CD8-positive, alpha-beta memory T cell (primary cell): ENCODE results near the gene RAB30. TPM values are rescaled to one million over a fixed set of nuclear protein-coding genes. Genes with fewer than 3 reads are reported as not detected.
A peak's percentile ranks its signal among the peaks of the same experiment; 100 is the strongest.

Experiments used
- CTCF ChIA-PET: fragments of 350-600 bp; sonication (Branson Sonifier 250); formaldehyde crosslinking; loops from one replicate; lab custom pipeline; 2021; ENCODE audit warnings: antibody characterized with exemption; lab: Charles Lee
- POLR2A ChIA-PET: fragments of 350-600 bp; sonication (Branson Sonifier 250); formaldehyde crosslinking; loops from one replicate; lab custom pipeline; 2021; ENCODE audit warnings: antibody characterized with exemption; lab: Charles Lee
- DNase-seq, 5 donors: peaks; one replicate each; pipeline versions ENCODE4 v3.0.0 to v3.0.0-alpha.2; 2020 to 2022; ENCODE audit warnings: mixed read lengths in 1 of 5
- H3K27ac ChIP-seq: one replicate; pipeline ENCODE4 v1.7.0; 2013; ENCODE audit warnings: low read depth, mild to moderate bottlenecking, low read length, moderate library complexity
- H3K27me3 ChIP-seq: 2 replicates; pipeline ENCODE4 v1.7.0; 2013; ENCODE audit warnings: low read length, mild to moderate bottlenecking; ENCODE audit not compliant: insufficient read depth, poor library complexity, severe bottlenecking
- H3K36me3 ChIP-seq: 2 replicates; pipeline ENCODE4 v1.7.0; 2013; ENCODE audit warnings: mild to moderate bottlenecking, low read length, moderate library complexity; ENCODE audit not compliant: insufficient read depth
- H3K4me1 ChIP-seq: 2 replicates; pipeline ENCODE4 v1.7.0; 2013; ENCODE audit warnings: mild to moderate bottlenecking, low read length, moderate library complexity; ENCODE audit not compliant: insufficient read depth
- H3K4me3 ChIP-seq: 2 replicates; pipeline ENCODE4 v1.7.0; 2013; ENCODE audit warnings: mild to moderate bottlenecking, low read length
- H3K9me3 ChIP-seq: 2 replicates; pipeline ENCODE4 v1.7.0; 2013; ENCODE audit warnings: mild to moderate bottlenecking, low read length
- H3K27ac Mint-ChIP-seq, 8 donors: one replicate each; pipeline ENCODE4 v1.8.0; 2020 to 2021; ENCODE audit warnings: mixed read lengths in 8 of 8, mild to moderate bottlenecking in 6 of 8, inconsistent platforms in 3 of 8, moderate library complexity in 3 of 8
- H3K27me3 Mint-ChIP-seq, 2 donors: one replicate each; pipeline ENCODE4 v1.8.0; 2020 to 2021; ENCODE audit warnings: mixed read lengths in 2 of 2, mild to moderate bottlenecking in 1 of 2, moderate library complexity in 1 of 2
- H3K36me3 Mint-ChIP-seq, 3 donors: one replicate each; pipeline ENCODE4 v1.8.0; 2020 to 2021; ENCODE audit warnings: mixed read lengths in 3 of 3, inconsistent platforms in 1 of 3, mild to moderate bottlenecking in 1 of 3
- H3K4me1 Mint-ChIP-seq, 3 donors: one replicate each; pipeline ENCODE4 v1.8.0; 2020 to 2021; ENCODE audit warnings: mixed read lengths in 3 of 3, inconsistent platforms in 1 of 3, mild to moderate bottlenecking in 1 of 3
- H3K4me3 Mint-ChIP-seq, 7 donors: one replicate each; pipeline ENCODE4 v1.8.0; 2020 to 2021; ENCODE audit warnings: mixed read lengths in 7 of 7, mild to moderate bottlenecking in 6 of 7, moderate library complexity in 4 of 7, inconsistent platforms in 2 of 7
- H3K9me3 Mint-ChIP-seq, 5 donors: one replicate each; pipeline ENCODE4 v1.8.0; 2020 to 2022; ENCODE audit warnings: mixed read lengths in 5 of 5, mild to moderate bottlenecking in 3 of 5, moderate library complexity in 2 of 5, inconsistent platforms in 1 of 5
- polyA plus RNA-seq: library from polyadenylated mRNA; unstranded; fragments of 300-500 nt; fragmentation: Illumina TruSeq; gene quantifications from one replicate; pipeline ENCODE4 v1.2.3, GENCODE V29; 2021
- total RNA-seq, 2 experiments: library from RNA; stranded (reverse); gene quantifications; one replicate each; pipeline ENCODE4 v1.2.3, GENCODE V29; 2021

Gene RAB30
- total and polyA plus RNA-seq, 3 experiments from 2014 or later, result 5.1 to 17.1 (median 15.7) TPM

GRCh38 chr11:83112886-83113285, 41.2 kb upstream of the RAB30 start:
- peaks cover 27 to 41% (median 30%) of the 10 kb centered on the region in 3 donors for H3K4me1 Mint-ChIP-seq
- H3K36me3 ChIP-seq, result no peaks in the 10 kb centered on the region
- CTCF ChIA-PET, result no interaction called here
- no peaks in the 10 kb centered on the region for H3K27me3 Mint-ChIP-seq
- no peaks in the 10 kb centered on the region for H3K27me3 ChIP-seq
- H3K4me3 Mint-ChIP-seq, result no peak overlapping the region
- H3K9me3 Mint-ChIP-seq, result no peaks in the 10 kb centered on the region
- H3K27ac Mint-ChIP-seq, result no peak overlapping the region
- DNase-seq, result no peak
- POLR2A ChIA-PET, result interaction anchor here (0.7 kb wide), 1 partner anchor 43 kb away, joined by 6 read pairs; no protein-coding TSS in a partner anchor
- peaks cover 26% of the 10 kb centered on the region for H3K4me1 ChIP-seq
- H3K36me3 Mint-ChIP-seq, result peaks cover 0 to 7% (median 2%) of the 10 kb centered on the region in 3 donors
- no peak overlapping the region for H3K27ac ChIP-seq
- H3K4me3 ChIP-seq, result no peak overlapping the region
- H3K9me3 ChIP-seq, result no peaks in the 10 kb centered on the region

- CTCF ChIA-PET, result interaction anchor here (1.4 kb wide), 1 partner anchor 11 kb away, joined by 6 read pairs; no protein-coding TSS in a partner anchor
- H3K27ac Mint-ChIP-seq, result no peak overlapping the region
- peaks cover 0 to 6% (median 0%) of the 10 kb centered on the region in 3 donors for H3K36me3 Mint-ChIP-seq
- H3K27me3 Mint-ChIP-seq, result peaks cover 0 to 5% of the 10 kb centered on the region in 2 donors
- no peak overlapping the region for H3K4me3 Mint-ChIP-seq
- Histone ChIP-seq H3K4me1 (no peaks in the 10 kb centered on the region), H3K36me3 (no peaks in the 10 kb centered on the region), H3K27me3 (no peaks in the 10 kb centered on the region), H3K4me3 (no peak overlapping the region), H3K9me3 (no peaks in the 10 kb centered on the region), H3K27ac (no peak overlapping the region)
- H3K9me3 Mint-ChIP-seq, result no peaks in the 10 kb centered on the region
- H3K4me1 Mint-ChIP-seq, result no peaks in the 10 kb centered on the region
- no peak for DNase-seq
- POLR2A ChIA-PET, result interaction anchor here (0.5 kb wide), 1 partner anchor 12 kb away, joined by 7 read pairs; no protein-coding TSS in a partner anchor
Observed at GRCh38 chr11:83105168-83105567, 33.5 kb upstream of the RAB30 start.

- Histone ChIP-seq H3K4me3 (no peak overlapping the region), H3K36me3 (no peaks in the 10 kb centered on the region), H3K4me1 (no peaks in the 10 kb centered on the region), H3K27ac (no peak overlapping the region), H3K27me3 (no peaks in the 10 kb centered on the region), H3K9me3 (no peaks in the 10 kb centered on the region)
- ChIA-PET CTCF (no interaction called here), POLR2A (no interaction called here)
- Mint-ChIP-seq H3K4me3 (no peak overlapping the region), H3K9me3 (no peaks in the 10 kb centered on the region), H3K27ac (no peak overlapping the region), H3K36me3 (peaks cover 0 to 6% (median 0%) of the 10 kb centered on the region in 3 donors), H3K4me1 (no peaks in the 10 kb centered on the region), H3K27me3 (peaks cover 0 to 5% of the 10 kb centered on the region in 2 donors)
- no peak for DNase-seq
Observed at GRCh38 chr11:83102834-83103233, 31.1 kb upstream of the RAB30 start.

GRCh38 chr11:83097429-83098075, 25.9 kb upstream of the RAB30 start:
- Mint-ChIP-seq H3K27me3 (no peaks in the 10 kb centered on the region), H3K36me3 (no peaks in the 10 kb centered on the region), H3K4me1 (peaks cover 0 to 3% (median 0%) of the 10 kb centered on the region in 3 donors), H3K27ac (no peak overlapping the region), H3K4me3 (no peak overlapping the region), H3K9me3 (no peaks in the 10 kb centered on the region)
- Histone ChIP-seq H3K4me3 (no peak overlapping the region), H3K4me1 (no peaks in the 10 kb centered on the region), H3K27me3 (no peaks in the 10 kb centered on the region), H3K36me3 (no peaks in the 10 kb centered on the region), H3K9me3 (no peaks in the 10 kb centered on the region), H3K27ac (no peak overlapping the region)
- ChIA-PET CTCF (no interaction called here), POLR2A (no interaction called here)
- DNase-seq, result no peak

- Mint-ChIP-seq H3K36me3 (no peaks in the 10 kb centered on the region), H3K4me1 (peaks cover 0 to 13% (median 9%) of the 10 kb centered on the region in 3 donors), H3K4me3 (peak overlapping the region in 1 of 7 donors; percentile 27), H3K27ac (no peak overlapping the region), H3K27me3 (no peaks in the 10 kb centered on the region), H3K9me3 (no peaks in the 10 kb centered on the region)
- ChIA-PET CTCF (no interaction called here), POLR2A (interaction anchor here (2.0 kb wide), 1 partner anchor 62 kb away, joined by 7 read pairs; no protein-coding TSS in a partner anchor)
- Histone ChIP-seq H3K36me3 (no peaks in the 10 kb centered on the region), H3K27ac (no peak overlapping the region), H3K4me3 (no peak overlapping the region), H3K27me3 (no peaks in the 10 kb centered on the region), H3K4me1 (no peaks in the 10 kb centered on the region), H3K9me3 (no peaks in the 10 kb centered on the region)
- DNase-seq, result no peak
Observed at GRCh38 chr11:83093634-83094033, 21.9 kb upstream of the RAB30 start.

- no peaks in the 10 kb centered on the region for H3K27me3 Mint-ChIP-seq
- no peak for DNase-seq
- H3K4me1 Mint-ChIP-seq, result peaks cover 0 to 13% (median 9%) of the 10 kb centered on the region in 3 donors
- no peak overlapping the region for H3K4me3 Mint-ChIP-seq
- Histone ChIP-seq H3K27ac (no peak overlapping the region), H3K36me3 (no peaks in the 10 kb centered on the region), H3K4me3 (no peak overlapping the region), H3K9me3 (no peaks in the 10 kb centered on the region), H3K4me1 (no peaks in the 10 kb centered on the region), H3K27me3 (no peaks in the 10 kb centered on the region)
- H3K36me3 Mint-ChIP-seq, result no peaks in the 10 kb centered on the region
- peak overlapping the region in 1 of 8 donors; percentile 63 for H3K27ac Mint-ChIP-seq
- POLR2A ChIA-PET, result interaction anchor here (2.0 kb wide), 1 partner anchor 63 kb away, joined by 7 read pairs; no protein-coding TSS in a partner anchor
- H3K9me3 Mint-ChIP-seq, result no peaks in the 10 kb centered on the region
- CTCF ChIA-PET, result interaction anchor here (1.3 kb wide), 1 partner anchor 154 kb away, joined by 3 read pairs; no protein-coding TSS in a partner anchor
Observed at GRCh38 chr11:83092488-83093384, 21.0 kb upstream of the RAB30 start.

GRCh38 chr11:83088965-83089364, 17.3 kb upstream of the RAB30 start:
- Histone ChIP-seq H3K4me1 (no peaks in the 10 kb centered on the region), H3K36me3 (no peaks in the 10 kb centered on the region), H3K27me3 (no peaks in the 10 kb centered on the region), H3K4me3 (no peak overlapping the region), H3K9me3 (no peaks in the 10 kb centered on the region), H3K27ac (no peak overlapping the region)
- POLR2A ChIA-PET, result no interaction called here
- CTCF ChIA-PET, result interaction anchor here (0.8 to 3.4 kb wide), 3 partner anchors 13 to 67 kb away, joined by 3 to 9 read pairs (median 6); partner anchors contain the start of gene RAB30
- H3K9me3 Mint-ChIP-seq, result no peaks in the 10 kb centered on the region
- H3K4me3 Mint-ChIP-seq, result no peak overlapping the region
- no peak for DNase-seq
- H3K36me3 Mint-ChIP-seq, result no peaks in the 10 kb centered on the region
- H3K4me1 Mint-ChIP-seq, result peaks cover 6 to 23% (median 9%) of the 10 kb centered on the region in 3 donors
- H3K27ac Mint-ChIP-seq, result peak overlapping the region in 3 of 8 donors; percentile 15 to 70 (median 35)
- H3K27me3 Mint-ChIP-seq, result no peaks in the 10 kb centered on the region
